ENCODE measurements around the gene STAB1.

The STAB1 gene

DNA sequence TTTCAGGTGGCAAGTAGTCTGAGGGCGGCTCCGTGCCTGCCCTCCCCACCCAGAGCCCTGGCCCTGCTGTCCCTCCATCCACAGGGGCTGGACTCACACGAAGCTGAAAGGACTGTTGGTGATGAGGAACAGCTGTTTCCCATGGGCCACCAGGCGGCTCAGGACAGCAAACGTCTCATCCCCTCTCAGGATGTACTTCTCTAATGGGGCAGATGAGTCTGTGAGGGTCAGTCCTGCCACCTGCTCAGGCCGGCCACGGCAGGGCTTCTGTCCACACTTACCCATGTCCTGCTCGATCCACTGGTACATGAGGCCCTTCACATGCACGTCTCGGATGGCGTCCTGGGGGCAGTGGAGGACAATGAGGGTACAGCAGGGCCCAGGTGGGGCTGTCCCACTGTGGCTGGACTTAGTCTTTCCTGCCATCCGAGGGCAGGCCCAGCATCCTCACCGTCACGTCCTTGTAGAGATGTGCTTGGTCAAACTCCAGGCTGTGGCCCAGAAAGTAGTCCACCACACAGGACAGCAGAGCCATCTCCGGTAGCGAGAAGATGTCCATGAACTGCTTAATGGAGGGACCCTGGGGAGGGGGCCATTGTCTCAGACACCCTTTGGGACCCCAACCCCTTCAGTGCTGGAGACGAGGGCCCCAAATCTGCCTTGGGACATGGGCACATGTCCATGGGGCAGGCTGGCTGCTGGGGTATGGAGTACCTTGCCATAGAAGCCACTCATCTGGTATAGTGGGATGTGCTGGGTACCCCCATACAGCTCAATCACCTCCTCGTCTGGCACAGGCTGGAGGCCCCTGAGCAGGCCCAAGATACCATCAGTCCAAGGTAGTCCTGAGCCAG is 32.8 kb downstream of the STAB1 start:
- Histone ChIP-seq H3K4me3 (ENCODE audit: low read length in 2 of 2) (no peak overlapping the region), H3K27ac (ENCODE audit: low read length) (no peak overlapping the region), H3K36me3 (ENCODE audit: control insufficient read depth in 2 of 2, insufficient read depth in 2 of 2, low read length in 2 of 2) (peaks cover 0 to 8% of the 10 kb centered on the region in 2 donors), H3K9ac (ENCODE audit: low read length in 2 of 2) (no peak overlapping the region), H3K27me3 (ENCODE audit: control insufficient read depth in 1 of 2, insufficient read depth in 2 of 2, low read length in 2 of 2) (no peaks in the 10 kb centered on the region), H3K4me1 (ENCODE audit: control insufficient read depth, insufficient read depth, low read length) (peaks cover 19% of the 10 kb centered on the region), H3K9me3 (ENCODE audit: control insufficient read depth in 2 of 2, low read length in 2 of 2) (no peaks in the 10 kb centered on the region)

DNA sequence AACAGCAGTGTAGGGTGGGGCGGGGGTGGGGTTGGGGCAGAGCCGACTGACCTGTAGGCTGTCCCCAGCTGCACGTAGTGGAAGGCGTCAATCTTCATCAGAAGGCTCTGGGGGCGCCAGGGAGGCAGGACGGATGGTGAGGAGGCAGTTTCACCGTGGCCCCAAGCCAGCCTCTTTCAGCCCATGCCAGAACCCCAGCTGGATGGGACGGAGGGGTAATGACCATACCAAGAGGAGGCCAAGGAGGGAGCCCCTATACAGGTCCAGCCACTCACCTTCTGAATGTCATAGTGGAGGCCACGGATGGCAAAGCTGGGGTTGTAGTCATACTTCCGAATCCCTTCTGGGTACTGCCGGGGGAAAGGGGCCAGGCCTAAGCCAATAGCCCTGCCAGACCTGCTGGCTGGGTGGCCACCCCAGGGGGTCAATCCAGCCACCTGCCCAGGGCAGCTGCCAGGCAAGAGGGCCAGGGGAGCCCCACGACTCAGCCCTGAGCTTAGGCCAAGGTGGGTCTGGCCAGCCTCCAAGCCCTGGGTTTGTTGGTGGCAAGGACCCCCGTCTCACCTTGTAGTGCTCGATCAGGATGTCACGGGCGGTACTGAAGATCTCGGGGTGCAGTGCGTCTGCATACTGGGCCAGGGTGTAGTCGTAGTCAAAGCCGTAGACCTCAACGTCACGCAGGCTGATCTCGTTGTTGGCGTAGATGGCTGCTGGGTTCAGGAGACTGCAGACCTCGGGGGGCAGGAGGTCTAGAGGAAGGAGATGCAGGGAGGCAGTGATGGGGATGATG is 33.6 kb downstream of the STAB1 start:
- Histone ChIP-seq H3K27me3 (ENCODE audit: control insufficient read depth in 1 of 2, insufficient read depth in 2 of 2, low read length in 2 of 2) (no peaks in the 10 kb centered on the region), H3K27ac (ENCODE audit: low read length) (no peak overlapping the region), H3K36me3 (ENCODE audit: control insufficient read depth in 2 of 2, insufficient read depth in 2 of 2, low read length in 2 of 2) (peaks cover 0 to 8% of the 10 kb centered on the region in 2 donors), H3K9me3 (ENCODE audit: control insufficient read depth in 2 of 2, low read length in 2 of 2) (no peaks in the 10 kb centered on the region), H3K4me3 (ENCODE audit: low read length in 2 of 2) (no peak overlapping the region), H3K9ac (ENCODE audit: low read length in 2 of 2) (no peak overlapping the region), H3K4me1 (ENCODE audit: control insufficient read depth, insufficient read depth, low read length) (peaks cover 20% of the 10 kb centered on the region)

DNA sequence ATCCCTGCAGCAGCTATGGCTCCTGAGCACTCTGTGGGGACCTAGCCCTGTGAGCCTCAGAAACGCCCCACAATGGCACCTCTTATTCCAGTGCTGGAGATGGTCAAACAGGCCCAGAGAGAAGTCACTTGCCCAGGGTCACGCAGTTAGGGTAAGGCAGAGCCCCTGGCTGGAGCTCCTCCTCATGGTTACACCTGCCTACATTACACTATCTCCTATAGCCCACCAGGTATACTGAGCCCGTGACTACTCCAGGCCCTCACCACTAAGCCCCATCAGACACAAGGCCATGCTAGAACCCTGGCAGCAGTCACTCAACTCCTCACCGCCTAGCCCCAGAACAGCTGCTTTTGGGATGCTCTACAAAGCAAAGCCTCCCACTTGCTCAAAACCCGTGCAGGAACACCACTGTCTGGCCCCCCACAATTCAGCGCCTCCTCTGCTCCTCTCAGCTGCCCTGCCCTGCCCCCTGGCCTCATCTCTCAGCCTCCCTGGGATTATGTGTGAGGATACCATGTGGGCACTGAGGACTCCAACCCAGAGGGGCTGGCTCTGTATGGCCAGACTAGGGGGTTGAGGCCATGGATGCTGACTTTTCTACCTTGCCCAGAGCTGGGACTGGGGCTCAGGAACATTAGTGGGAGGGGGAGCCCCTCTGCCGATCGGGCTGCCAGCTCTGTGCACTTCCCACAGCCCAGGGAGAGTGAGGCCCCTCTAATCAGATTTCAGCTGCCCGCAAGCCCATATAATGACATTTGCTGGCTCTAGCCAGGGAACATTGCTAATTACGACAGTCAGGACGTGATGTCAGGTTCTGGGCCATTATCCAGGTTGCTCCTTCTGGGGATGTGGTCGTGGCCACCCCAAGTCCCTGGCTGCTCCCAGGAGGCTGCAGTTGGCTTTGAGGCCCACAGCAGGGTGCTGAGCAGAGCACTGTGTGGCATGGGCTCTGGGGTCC is 34.5 kb downstream of the STAB1 start:
- H3K4me1 ChIP-seq (ENCODE audit: control insufficient read depth, insufficient read depth, low read length), result peaks cover 24% of the 10 kb centered on the region
- H3K27ac ChIP-seq (ENCODE audit: low read length), result no peak overlapping the region
- peaks cover 0 to 6% of the 10 kb centered on the region in 2 donors for H3K36me3 ChIP-seq (ENCODE audit: control insufficient read depth in 2 of 2, insufficient read depth in 2 of 2, low read length in 2 of 2)
- H3K9ac ChIP-seq (ENCODE audit: low read length in 2 of 2), result no peak overlapping the region
- no peaks in the 10 kb centered on the region for H3K9me3 ChIP-seq (ENCODE audit: control insufficient read depth in 2 of 2, low read length in 2 of 2)
- H3K27me3 ChIP-seq (ENCODE audit: control insufficient read depth in 1 of 2, insufficient read depth in 2 of 2, low read length in 2 of 2), result no peaks in the 10 kb centered on the region
- H3K4me3 ChIP-seq (ENCODE audit: low read length in 2 of 2), result no peak overlapping the region

DNA sequence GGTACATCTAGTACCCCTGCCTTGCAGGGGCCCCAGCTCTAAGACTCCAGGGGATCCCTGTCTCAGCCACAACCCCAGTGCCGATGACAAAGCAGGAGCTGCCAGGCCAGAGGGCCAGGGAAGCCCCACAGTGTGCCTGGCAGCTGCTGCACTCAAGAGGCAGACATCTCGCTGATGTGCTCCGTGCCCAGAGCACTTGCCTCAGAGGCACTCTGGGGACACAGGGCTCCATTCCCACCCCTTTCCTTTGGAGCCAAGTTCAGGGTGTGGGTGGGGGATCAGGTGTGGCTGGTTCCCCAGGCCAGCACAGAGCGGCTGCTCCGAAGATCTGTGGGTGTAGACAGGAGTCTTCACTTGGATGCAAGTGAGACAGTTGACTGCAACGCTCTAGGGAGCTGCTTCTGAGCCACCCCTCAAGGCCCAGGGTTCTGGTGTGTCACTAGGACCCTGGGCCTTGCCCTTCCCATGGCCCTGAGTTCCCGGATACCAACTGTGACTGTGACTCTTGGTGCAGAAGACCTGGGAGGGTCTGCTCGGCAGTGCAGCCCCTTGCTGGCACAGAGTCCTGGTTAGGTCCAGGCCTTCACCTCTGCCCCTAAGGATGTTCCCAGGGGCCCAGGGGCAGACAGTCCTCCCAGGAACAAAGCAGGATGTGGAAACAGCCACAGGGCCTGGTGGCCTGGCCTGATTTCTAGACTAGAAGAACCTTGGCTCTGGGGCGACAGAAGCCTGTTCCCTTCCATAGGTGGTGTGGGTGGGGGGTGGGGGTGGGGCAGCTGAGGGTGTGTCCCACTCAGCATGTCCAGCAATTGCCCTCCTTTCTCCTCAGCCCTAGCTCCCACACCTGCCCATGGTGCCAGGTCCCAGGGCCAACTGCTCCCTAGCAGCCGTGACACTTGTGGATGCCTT is 36.0 kb downstream of the STAB1 start:
- Histone ChIP-seq H3K27ac (ENCODE audit: low read length) (peak overlapping the region; percentile 24), H3K27me3 (ENCODE audit: control insufficient read depth in 1 of 2, insufficient read depth in 2 of 2, low read length in 2 of 2) (no peaks in the 10 kb centered on the region), H3K9ac (ENCODE audit: low read length in 2 of 2) (no peak overlapping the region), H3K4me3 (ENCODE audit: low read length in 2 of 2) (no peak overlapping the region), H3K36me3 (ENCODE audit: control insufficient read depth in 2 of 2, insufficient read depth in 2 of 2, low read length in 2 of 2) (peaks cover 0 to 6% of the 10 kb centered on the region in 2 donors), H3K4me1 (ENCODE audit: control insufficient read depth, insufficient read depth, low read length) (peaks cover 22% of the 10 kb centered on the region), H3K9me3 (ENCODE audit: control insufficient read depth in 2 of 2, low read length in 2 of 2) (no peaks in the 10 kb centered on the region)

DNA sequence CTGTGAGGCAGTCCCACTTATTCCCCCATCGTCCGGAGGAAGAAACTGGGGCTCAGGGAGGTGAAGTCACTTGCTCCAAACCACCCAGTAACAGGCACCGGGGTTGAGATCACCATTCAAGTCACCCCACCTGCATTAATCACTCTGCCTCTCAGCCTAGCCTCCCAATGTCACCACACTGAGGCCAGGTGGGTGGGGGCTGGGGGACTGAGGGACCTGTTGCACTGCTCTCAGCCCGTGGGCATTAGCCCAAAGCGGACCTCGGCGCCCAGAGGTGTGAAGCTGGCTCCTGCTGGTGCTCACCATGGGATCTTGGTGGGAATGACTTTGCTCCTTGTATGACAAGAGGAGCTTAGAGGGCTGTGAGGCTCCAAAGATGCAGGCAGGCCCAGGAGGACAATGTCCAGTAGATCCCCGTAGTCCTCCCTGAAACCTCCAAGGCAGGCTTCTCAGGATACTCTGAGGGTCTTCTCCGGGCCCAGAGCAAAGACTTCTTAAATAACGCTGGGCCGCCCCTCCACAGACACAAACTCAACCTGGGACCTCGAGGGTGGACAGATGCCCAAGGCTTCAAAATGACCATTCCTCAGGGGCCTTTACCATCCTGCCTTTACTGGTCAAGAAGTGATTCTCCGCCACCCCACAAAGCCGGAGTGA is 36.9 kb downstream of the STAB1 start:
- H3K27ac ChIP-seq (ENCODE audit: low read length), result peak overlapping the region; percentile 24
- peak overlapping the region in 1 of 2 donors; percentile 69 for H3K4me3 ChIP-seq (ENCODE audit: low read length in 2 of 2)
- H3K4me1 ChIP-seq (ENCODE audit: control insufficient read depth, insufficient read depth, low read length), result peaks cover 27% of the 10 kb centered on the region

DNA sequence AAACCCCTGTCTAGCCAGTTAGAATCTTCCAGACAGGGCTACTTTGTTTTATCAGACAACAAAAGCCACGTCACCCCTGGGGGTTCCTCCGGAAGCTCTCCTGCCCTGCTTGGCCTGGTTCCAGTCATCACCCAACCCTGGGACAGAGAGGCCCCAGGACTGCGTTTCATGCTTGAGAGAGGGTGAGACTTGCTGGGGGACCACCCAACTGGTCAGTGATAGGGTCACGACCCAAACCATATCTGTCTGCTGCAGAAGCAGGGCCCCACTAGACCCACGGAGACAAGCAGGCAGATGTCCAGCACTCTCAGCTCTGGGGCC is 37.3 kb downstream of the STAB1 start:
- Histone ChIP-seq H3K36me3 (ENCODE audit: control insufficient read depth in 2 of 2, insufficient read depth in 2 of 2, low read length in 2 of 2) (peaks cover 0 to 5% of the 10 kb centered on the region in 2 donors), H3K27ac (ENCODE audit: low read length) (no peak overlapping the region), H3K4me3 (ENCODE audit: low read length in 2 of 2) (peak overlapping the region in 1 of 2 donors; percentile 69), H3K27me3 (ENCODE audit: control insufficient read depth in 1 of 2, insufficient read depth in 2 of 2, low read length in 2 of 2) (no peaks in the 10 kb centered on the region), H3K9ac (ENCODE audit: low read length in 2 of 2) (no peak overlapping the region), H3K4me1 (ENCODE audit: control insufficient read depth, insufficient read depth, low read length) (peaks cover 30% of the 10 kb centered on the region), H3K9me3 (ENCODE audit: control insufficient read depth in 2 of 2, low read length in 2 of 2) (no peaks in the 10 kb centered on the region)

More for the DNA sequence above, 36.9 kb downstream of the STAB1 start:
- Histone ChIP-seq H3K9ac (ENCODE audit: low read length in 2 of 2) (no peak overlapping the region), H3K9me3 (ENCODE audit: control insufficient read depth in 2 of 2, low read length in 2 of 2) (no peaks in the 10 kb centered on the region), H3K27me3 (ENCODE audit: control insufficient read depth in 1 of 2, insufficient read depth in 2 of 2, low read length in 2 of 2) (no peaks in the 10 kb centered on the region), H3K36me3 (ENCODE audit: control insufficient read depth in 2 of 2, insufficient read depth in 2 of 2, low read length in 2 of 2) (peaks cover 0 to 6% of the 10 kb centered on the region in 2 donors)

DNA sequence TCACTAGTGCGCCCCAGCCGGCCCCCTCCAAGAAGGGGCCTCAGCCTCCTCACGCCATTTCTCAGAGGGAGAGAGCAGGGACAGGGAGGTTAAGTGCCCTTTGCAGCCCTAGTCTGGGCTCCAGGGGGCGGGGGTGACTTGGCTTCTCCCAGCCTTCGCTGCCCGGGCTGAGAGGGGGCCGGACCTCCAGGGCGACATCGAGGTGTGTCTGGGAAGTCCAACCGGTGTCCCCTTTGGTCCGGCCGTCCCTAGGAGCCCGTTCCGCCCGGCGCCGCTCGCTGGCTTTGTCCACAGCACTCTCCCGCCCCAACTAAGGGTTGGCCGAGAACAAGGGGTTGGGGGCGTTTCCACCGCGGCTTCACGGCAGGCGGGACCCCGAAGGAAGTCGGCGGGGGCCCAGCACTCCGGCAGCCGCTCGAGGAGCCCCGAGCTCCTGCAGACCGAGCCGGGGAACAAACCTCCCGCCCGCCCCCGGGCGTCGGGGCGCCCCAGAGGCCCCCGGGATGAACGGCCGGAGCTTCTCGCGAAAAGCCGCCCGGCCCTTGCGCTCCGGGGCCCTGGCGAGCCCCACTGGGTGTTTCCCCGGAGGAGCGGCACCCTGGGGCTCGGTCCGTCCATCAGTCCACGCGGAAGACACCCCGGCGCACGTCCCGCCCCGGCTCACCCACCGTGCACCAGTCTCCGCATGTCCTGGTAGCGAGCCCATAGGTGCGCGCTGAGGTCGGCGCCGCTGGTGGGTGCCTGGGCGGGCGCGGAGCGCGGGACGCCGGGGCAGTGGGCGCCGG is 37.9 kb downstream of the STAB1 start:
- Histone ChIP-seq H3K27ac (ENCODE audit: low read length) (no peak overlapping the region), H3K36me3 (ENCODE audit: control insufficient read depth in 2 of 2, insufficient read depth in 2 of 2, low read length in 2 of 2) (peaks cover 0 to 2% of the 10 kb centered on the region in 2 donors), H3K4me1 (ENCODE audit: control insufficient read depth, insufficient read depth, low read length) (peaks cover 35% of the 10 kb centered on the region), H3K9me3 (ENCODE audit: control insufficient read depth in 2 of 2, low read length in 2 of 2) (no peaks in the 10 kb centered on the region), H3K4me3 (ENCODE audit: low read length in 2 of 2) (peak overlapping the region; percentile 5 to 69), H3K9ac (ENCODE audit: low read length in 2 of 2) (no peak overlapping the region), H3K27me3 (ENCODE audit: control insufficient read depth in 1 of 2, insufficient read depth in 2 of 2, low read length in 2 of 2) (no peaks in the 10 kb centered on the region)

DNA sequence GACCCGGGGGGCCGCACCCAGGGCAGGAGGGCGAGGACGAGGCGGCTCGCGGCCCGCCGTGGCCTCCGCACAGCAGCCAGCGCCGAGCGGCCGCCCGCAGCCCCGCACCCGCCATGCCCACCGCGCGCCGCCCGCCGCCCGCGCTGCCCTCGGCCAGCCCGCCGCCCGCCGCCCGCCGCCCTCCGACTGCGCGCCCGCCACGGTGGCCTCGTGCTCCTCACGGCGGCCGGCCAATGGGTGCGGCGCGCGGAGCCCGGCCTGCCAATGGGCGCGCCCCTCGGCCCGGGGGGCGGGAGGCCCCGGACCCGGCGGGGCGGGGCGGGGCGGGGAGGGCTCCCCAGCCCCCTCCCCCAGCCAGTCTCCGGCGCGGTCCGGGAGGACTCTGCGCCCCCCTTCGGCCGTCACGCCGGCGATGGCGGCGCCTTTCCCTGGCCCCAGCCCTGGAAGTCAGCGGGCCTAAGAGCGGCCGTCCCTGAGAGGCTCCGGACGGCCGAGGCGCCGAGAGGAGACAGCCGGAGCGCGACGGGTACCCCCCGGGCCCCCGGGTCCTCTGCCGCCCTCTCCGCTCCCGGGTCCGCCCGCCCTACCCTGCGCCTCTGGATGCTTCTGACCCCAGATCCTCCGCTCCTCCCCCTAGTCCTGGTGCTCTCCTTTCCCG is 38.6 kb downstream of the STAB1 start, which contains the start of gene NT5DC2:
Gene NT5DC2 (minus strand): TSS at position 235 of the 658 bp plus-strand sequence. CDS start 120 bp downstream, at position 115.
- peak within 1 kb of the TSS; percentile 44 to 74 for H3K4me3 ChIP-seq (ENCODE audit: low read length in 2 of 2)
- H3K36me3 ChIP-seq (ENCODE audit: control insufficient read depth in 2 of 2, insufficient read depth in 2 of 2, low read length in 2 of 2), result peaks cover 0 to 2% of the 10 kb centered on the region in 2 donors
- H3K9ac ChIP-seq (ENCODE audit: low read length in 2 of 2), result peak within 1 kb of the TSS; percentile 30 to 55
- H3K27me3 ChIP-seq (ENCODE audit: control insufficient read depth in 1 of 2, insufficient read depth in 2 of 2, low read length in 2 of 2), result no peaks in the 10 kb centered on the region
- no peaks in the 10 kb centered on the region for H3K9me3 ChIP-seq (ENCODE audit: control insufficient read depth in 2 of 2, low read length in 2 of 2)
- H3K4me1 ChIP-seq (ENCODE audit: control insufficient read depth, insufficient read depth, low read length), result peaks cover 43% of the 10 kb centered on the region
- H3K27ac ChIP-seq (ENCODE audit: low read length), result peak within 1 kb of the TSS; percentile 41

Data from stomach smooth muscle (tissue), 2 donors.